Naive thymus-derived CD4-positive, alpha-beta T cell (primary cell): ENCODE measurements around the gene KLK15. TPM values are rescaled to one million over a fixed set of nuclear protein-coding genes. Genes with fewer than 3 reads are reported as not detected.
A peak's percentile ranks its signal among the peaks of the same experiment; 100 is the strongest.

Source experiments
- ATAC-seq: fragments of 150-1000 bp; cut with Tn5 transposase; 2 replicates; pipeline ENCODE4 v1.10.0; 2021; ENCODE audit warnings: mild to moderate bottlenecking, moderate library complexity
- CTCF ChIA-PET: fragments of 350-600 bp; sonication (Branson Sonifier 250); formaldehyde crosslinking; loops from one replicate; lab custom pipeline; 2021; ENCODE audit warnings: antibody characterized with exemption; lab: Charles Lee
- POLR2A ChIA-PET: fragments of 350-600 bp; sonication (Branson Sonifier 250); formaldehyde crosslinking; loops from one replicate; lab custom pipeline; 2021; ENCODE audit warnings: antibody characterized with exemption, inconsistent platforms; lab: Charles Lee
- DNase-seq, 9 donors: peaks; one replicate each; pipeline versions ENCODE4 v3.0.0 to v3.0.0-alpha.2; 2020 to 2022; ENCODE audit warnings: mixed read lengths in 1 of 9
- H3K27ac ChIP-seq: one replicate; pipeline ENCODE4 v1.7.0; 2013; ENCODE audit warnings: mild to moderate bottlenecking, low read depth, low read length, moderate library complexity
- H3K27me3 ChIP-seq, 2 donors: one replicate each; pipeline ENCODE4 v1.7.0; 2013; ENCODE audit warnings: low read length in 2 of 2, mild to moderate bottlenecking in 2 of 2, moderate library complexity in 2 of 2; ENCODE audit not compliant: control insufficient read depth in 2 of 2, insufficient read depth in 2 of 2
- H3K36me3 ChIP-seq, 3 experiments: 1 replicate in 2 of 3; 2 replicates in 1 of 3; pipeline ENCODE4 v1.7.0; 2013; ENCODE audit warnings: low read length in 3 of 3, mild to moderate bottlenecking in 3 of 3, moderate library complexity in 1 of 3; ENCODE audit not compliant: insufficient read depth in 3 of 3, control insufficient read depth in 2 of 3
- H3K4me1 ChIP-seq, 2 donors: one replicate each; pipeline ENCODE4 v1.7.0; 2013; ENCODE audit warnings: low read length in 2 of 2, mild to moderate bottlenecking in 2 of 2, moderate library complexity in 1 of 2; ENCODE audit not compliant: control insufficient read depth in 2 of 2, insufficient read depth in 2 of 2
- H3K4me3 ChIP-seq: 2 replicates; pipeline ENCODE4 v1.7.0; 2013; ENCODE audit warnings: mild to moderate bottlenecking, low read length
- H3K9me3 ChIP-seq, 3 experiments: 1 replicate in 2 of 3; 2 replicates in 1 of 3; pipeline ENCODE4 v1.7.0; 2013; ENCODE audit warnings: low read length in 3 of 3; ENCODE audit not compliant: control insufficient read depth in 2 of 3
- H3K27ac Mint-ChIP-seq, 9 donors: one replicate each; pipeline ENCODE4 v1.8.0; 2020 to 2022; ENCODE audit warnings: mixed read lengths in 9 of 9, mild to moderate bottlenecking in 8 of 9, moderate library complexity in 5 of 9, inconsistent platforms in 2 of 9
- H3K27me3 Mint-ChIP-seq, 5 donors: one replicate each; pipeline ENCODE4 v1.8.0; 2021 to 2022; ENCODE audit warnings: mixed read lengths in 5 of 5, mild to moderate bottlenecking in 1 of 5
- H3K36me3 Mint-ChIP-seq, 5 donors: one replicate each; pipeline ENCODE4 v1.8.0; 2020 to 2022; ENCODE audit warnings: mixed read lengths in 5 of 5, mild to moderate bottlenecking in 3 of 5, inconsistent platforms in 1 of 5
- H3K4me1 Mint-ChIP-seq, 7 donors: one replicate each; pipeline ENCODE4 v1.8.0; 2020 to 2022; ENCODE audit warnings: mixed read lengths in 7 of 7, mild to moderate bottlenecking in 3 of 7, inconsistent platforms in 1 of 7
- H3K4me3 Mint-ChIP-seq, 10 donors: one replicate each; pipeline ENCODE4 v1.8.0; 2020 to 2022; ENCODE audit warnings: mild to moderate bottlenecking in 10 of 10, mixed read lengths in 10 of 10, moderate library complexity in 6 of 10, inconsistent platforms in 2 of 10
- H3K9me3 Mint-ChIP-seq, 11 donors: one replicate each; pipeline ENCODE4 v1.8.0; 2020 to 2022; ENCODE audit warnings: mixed read lengths in 11 of 11, mild to moderate bottlenecking in 4 of 11, inconsistent platforms in 1 of 11, moderate library complexity in 1 of 11
- intact Hi-C, 2 donors: fragments of 100-400 bp; cut with micrococcal nuclease; formaldehyde crosslinking; loops; one replicate each; pipeline ENCODE4 v1.15.1; 2023
- polyA plus RNA-seq, 2 donors: library from polyadenylated mRNA; unstranded; fragments of 300-500 nt; fragmentation: Illumina TruSeq; gene quantifications; one replicate each; pipeline ENCODE4 v1.2.3, GENCODE V29; 2021
- total RNA-seq, 6 experiments: library from RNA in 5 of 6; stranded (reverse) in 5 of 6; gene quantifications; 1 replicate in 5 of 6; 2 replicates in 1 of 6; pipeline ENCODE4 v1.2.3 and lab custom pipeline; 2021 to 2026

The KLK15 gene
- total and polyA plus RNA-seq, 7 experiments from 2014 or later: not detected

GRCh38 chr19:50850738-50851137, 17.4 kb upstream of the KLK15 start:
- Mint-ChIP-seq H3K4me1 (no peaks in the 10 kb centered on the region), H3K9me3 (peaks cover 0 to 5% (median 0%) of the 10 kb centered on the region in 11 donors), H3K36me3 (peaks cover 0 to 10% (median 0%) of the 10 kb centered on the region in 5 donors), H3K27me3 (peaks cover 14 to 54% (median 37%) of the 10 kb centered on the region in 5 donors), H3K4me3 (no peak overlapping the region), H3K27ac (no peak overlapping the region)
- CTCF ChIA-PET: no interaction called here
- Histone ChIP-seq H3K9me3 (no peaks in the 10 kb centered on the region), H3K27ac (no peak overlapping the region), H3K4me1 (no peaks in the 10 kb centered on the region), H3K36me3 (no peaks in the 10 kb centered on the region), H3K4me3 (no peak overlapping the region), H3K27me3 (no peaks in the 10 kb centered on the region)
- no peak for ATAC-seq
- POLR2A ChIA-PET: no interaction called here
- intact Hi-C loops: no loop called here
- DNase-seq: no peak

DNA sequence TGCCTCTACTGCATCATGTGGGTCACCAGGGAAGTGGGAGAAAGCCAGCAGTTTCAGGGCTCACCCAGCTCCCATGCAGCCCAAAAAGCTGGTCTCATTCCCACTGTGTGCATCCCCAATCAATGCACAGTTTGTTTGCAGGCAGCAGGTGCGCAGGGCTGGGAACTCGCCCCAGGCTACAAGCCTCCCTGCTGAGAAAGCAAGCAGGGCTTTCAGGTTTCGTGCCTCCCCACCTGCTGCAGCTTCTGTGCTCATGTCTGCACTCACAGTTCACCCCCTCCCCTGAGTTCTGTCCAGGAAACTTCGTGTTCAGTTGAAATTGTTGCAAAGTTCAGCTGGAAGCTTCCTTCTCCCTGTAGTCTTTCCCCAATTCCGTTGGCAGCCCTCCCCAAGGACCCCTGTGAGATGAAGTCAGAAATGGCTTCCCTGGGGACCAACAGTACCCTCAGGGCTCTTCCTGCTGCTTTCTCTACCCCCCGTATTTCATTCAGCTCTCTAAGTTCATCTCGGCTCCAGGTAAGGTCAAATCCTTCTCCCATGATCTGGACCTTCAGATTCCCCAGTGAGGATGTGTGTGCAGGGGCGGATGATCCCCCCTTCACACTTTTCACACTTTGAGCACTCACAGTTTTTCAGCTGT, 11.0 kb upstream of the KLK15 start:
- Mint-ChIP-seq H3K27ac (peak overlapping the region in 1 of 9 donors; percentile 20), H3K4me3 (no peak overlapping the region), H3K9me3 (peaks cover 2 to 55% (median 25%) of the 10 kb centered on the region in 11 donors), H3K27me3 (peaks cover 12 to 48% (median 27%) of the 10 kb centered on the region in 5 donors), H3K4me1 (no peaks in the 10 kb centered on the region), H3K36me3 (peaks cover 0 to 9% (median 3%) of the 10 kb centered on the region in 5 donors)
- no peaks in the 10 kb centered on the region for H3K36me3 ChIP-seq
- CTCF ChIA-PET: no interaction called here
- H3K9me3 ChIP-seq: peaks cover 0 to 23% (median 0%) of the 10 kb centered on the region in 3 experiments
- intact Hi-C loops: no loop called here
- POLR2A ChIA-PET: no interaction called here
- no peak for ATAC-seq
- H3K4me1 ChIP-seq: no peaks in the 10 kb centered on the region
- no peak overlapping the region for H3K27ac ChIP-seq
- no peaks in the 10 kb centered on the region for H3K27me3 ChIP-seq
- H3K4me3 ChIP-seq: no peak overlapping the region
- DNase-seq: no peak

GRCh38 chr19:50843701-50844221, 10.4 kb upstream of the KLK15 start:
- no peak for DNase-seq
- ChIA-PET POLR2A (no interaction called here), CTCF (no interaction called here)
- no peak overlapping the region for H3K4me3 Mint-ChIP-seq
- no peaks in the 10 kb centered on the region for H3K4me1 Mint-ChIP-seq
- H3K27me3 ChIP-seq: no peaks in the 10 kb centered on the region
- no peaks in the 10 kb centered on the region for H3K4me1 ChIP-seq
- peaks cover 0 to 9% (median 3%) of the 10 kb centered on the region in 5 donors for H3K36me3 Mint-ChIP-seq
- no peak overlapping the region for H3K27ac ChIP-seq
- no peaks in the 10 kb centered on the region for H3K36me3 ChIP-seq
- peaks cover 11 to 44% (median 23%) of the 10 kb centered on the region in 5 donors for H3K27me3 Mint-ChIP-seq
- H3K27ac Mint-ChIP-seq: no peak overlapping the region
- intact Hi-C loops: no loop called here
- ATAC-seq: no peak
- H3K4me3 ChIP-seq: no peak overlapping the region
- peaks cover 0 to 23% (median 0%) of the 10 kb centered on the region in 3 experiments for H3K9me3 ChIP-seq
- peaks cover 2 to 55% (median 25%) of the 10 kb centered on the region in 11 donors for H3K9me3 Mint-ChIP-seq

DNA sequence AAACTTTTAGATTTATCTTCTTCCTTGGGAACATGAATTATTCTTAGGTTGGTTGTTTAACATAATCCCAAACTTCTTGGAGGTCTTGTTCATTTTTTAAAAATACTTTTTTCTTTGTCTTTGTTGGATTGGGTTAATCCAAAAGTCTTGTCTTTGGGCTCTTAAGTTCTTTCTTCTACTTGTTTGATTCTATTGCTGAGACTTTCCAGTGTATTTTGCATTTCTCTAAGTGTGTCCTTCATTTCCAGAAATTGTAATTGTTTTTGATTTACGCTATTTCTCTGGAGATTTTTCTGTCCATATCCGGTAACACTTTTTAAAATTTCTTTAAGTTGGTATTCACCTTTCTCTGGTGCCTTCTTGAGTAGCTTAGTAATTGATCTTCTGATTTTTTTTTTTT, 9.8 kb upstream of the KLK15 start:
- DNase-seq (no peak), ATAC-seq (no peak)
- intact Hi-C loops: no loop called here
- Histone ChIP-seq H3K9me3 (peaks cover 0 to 23% (median 0%) of the 10 kb centered on the region in 3 experiments), H3K4me1 (no peaks in the 10 kb centered on the region), H3K4me3 (no peak overlapping the region), H3K27ac (no peak overlapping the region), H3K36me3 (no peaks in the 10 kb centered on the region), H3K27me3 (no peaks in the 10 kb centered on the region)
- no peak overlapping the region for H3K27ac Mint-ChIP-seq
- ChIA-PET POLR2A (no interaction called here), CTCF (interaction anchor here (0.6 kb wide), 1 partner anchor 425 kb away, joined by 3 read pairs; no protein-coding TSS in a partner anchor)
- H3K4me1 Mint-ChIP-seq: peaks cover 0 to 2% (median 0%) of the 10 kb centered on the region in 7 donors
- no peak overlapping the region for H3K4me3 Mint-ChIP-seq
- H3K27me3 Mint-ChIP-seq: peaks cover 12 to 41% (median 18%) of the 10 kb centered on the region in 5 donors
- H3K9me3 Mint-ChIP-seq: peaks cover 2 to 55% (median 25%) of the 10 kb centered on the region in 11 donors
- H3K36me3 Mint-ChIP-seq: peaks cover 0 to 9% (median 3%) of the 10 kb centered on the region in 5 donors

DNA sequence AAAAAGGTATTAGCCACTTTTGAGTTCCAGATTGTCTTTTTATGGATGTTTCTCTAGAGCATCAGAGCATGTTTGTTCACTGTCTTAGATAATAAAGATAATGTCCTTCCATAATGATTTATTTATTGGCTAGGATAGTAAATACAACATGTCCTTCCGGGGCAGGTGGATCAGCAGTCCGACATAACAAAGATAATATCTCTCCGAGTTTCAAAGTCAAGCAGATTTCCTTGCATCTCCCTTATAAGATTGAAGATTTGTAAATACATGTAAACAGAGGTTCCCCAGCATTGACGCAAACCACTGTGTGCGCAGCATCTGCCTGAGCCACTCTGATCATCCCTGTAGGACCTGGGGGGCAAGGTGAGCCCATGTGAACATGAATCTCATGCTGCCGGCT, 8.8 kb upstream of the KLK15 start:
- ChIA-PET CTCF (no interaction called here), POLR2A (no interaction called here)
- Mint-ChIP-seq H3K9me3 (peaks cover 2 to 55% (median 26%) of the 10 kb centered on the region in 11 donors), H3K27ac (no peak overlapping the region), H3K27me3 (peaks cover 17 to 46% (median 21%) of the 10 kb centered on the region in 5 donors), H3K4me3 (no peak overlapping the region), H3K4me1 (peaks cover 0 to 7% (median 0%) of the 10 kb centered on the region in 7 donors), H3K36me3 (peaks cover 0 to 9% (median 3%) of the 10 kb centered on the region in 5 donors)
- peaks cover 0 to 23% (median 0%) of the 10 kb centered on the region in 3 experiments for H3K9me3 ChIP-seq
- DNase-seq (no peak), ATAC-seq (no peak)
- intact Hi-C loops: no loop called here
- H3K27me3 ChIP-seq: peaks cover 0 to 2% of the 10 kb centered on the region in 2 donors
- no peaks in the 10 kb centered on the region for H3K36me3 ChIP-seq
- H3K4me1 ChIP-seq: no peaks in the 10 kb centered on the region
- H3K4me3 ChIP-seq: no peak overlapping the region
- no peak overlapping the region for H3K27ac ChIP-seq

DNA sequence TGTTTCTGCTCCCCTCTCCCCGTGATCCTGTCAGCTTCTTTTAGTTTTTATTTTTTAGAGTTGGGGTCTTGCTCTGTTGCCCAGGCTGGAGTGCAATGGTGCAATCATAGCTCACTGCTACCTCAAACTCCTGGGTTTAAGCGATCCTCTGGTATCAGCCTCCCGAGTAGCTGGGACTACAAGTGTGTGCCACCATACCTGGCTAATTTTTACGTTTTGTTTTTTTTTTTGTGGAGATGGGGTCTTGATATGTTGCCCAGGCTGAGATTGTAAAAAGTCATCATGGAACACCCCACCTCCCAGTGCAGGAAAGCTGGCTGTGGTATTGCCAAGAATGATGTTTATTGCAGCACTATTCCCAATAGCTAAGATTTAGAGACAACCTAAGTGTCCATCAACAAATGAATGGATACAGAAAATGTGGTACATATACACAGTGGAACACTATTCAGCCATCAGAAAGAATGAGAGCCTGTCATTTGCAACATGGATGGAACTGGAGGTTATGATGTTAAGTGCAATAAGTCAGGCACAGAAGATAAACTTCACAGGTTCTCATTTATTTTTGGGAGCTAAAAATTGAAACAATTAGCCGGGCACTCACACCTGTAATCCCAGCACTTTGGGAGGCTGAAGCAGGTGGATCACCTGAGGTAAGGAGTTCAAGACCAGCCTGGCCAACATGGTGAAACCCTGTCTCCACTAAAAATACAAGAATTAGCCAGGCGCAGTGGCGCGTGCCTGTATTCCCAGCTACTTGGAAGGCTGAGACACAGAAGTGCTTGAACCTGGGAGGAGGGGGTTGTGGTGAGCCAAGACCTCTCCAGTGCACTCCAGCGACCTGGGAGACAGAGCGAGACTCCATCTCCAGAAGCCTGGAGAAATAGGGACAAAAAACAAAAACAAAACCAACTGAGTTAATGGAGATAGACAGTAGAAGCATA, 6.6 kb upstream of the KLK15 start:
- intact Hi-C loops: no loop called here

More for the DNA sequence above, 6.6 kb upstream of the KLK15 start:
- Mint-ChIP-seq H3K36me3 (peaks cover 0 to 9% (median 3%) of the 10 kb centered on the region in 5 donors), H3K27me3 (peaks cover 22 to 51% (median 28%) of the 10 kb centered on the region in 5 donors), H3K27ac (no peak overlapping the region), H3K4me3 (no peak overlapping the region), H3K9me3 (peaks cover 2 to 47% (median 20%) of the 10 kb centered on the region in 11 donors), H3K4me1 (peaks cover 5 to 24% (median 11%) of the 10 kb centered on the region in 7 donors)
- ATAC-seq (no peak), DNase-seq (no peak)
- no peaks in the 10 kb centered on the region for H3K36me3 ChIP-seq
- H3K27me3 ChIP-seq: peaks cover 0 to 3% of the 10 kb centered on the region in 2 donors
- ChIA-PET POLR2A (no interaction called here), CTCF (interaction anchor here (1.0 kb wide), 1 partner anchor 82 kb away, joined by 4 read pairs; no protein-coding TSS in a partner anchor)
- H3K9me3 ChIP-seq: peaks cover 0 to 23% (median 0%) of the 10 kb centered on the region in 3 experiments
- H3K4me1 ChIP-seq: peaks cover 4 to 6% of the 10 kb centered on the region in 2 donors
- no peak overlapping the region for H3K4me3 ChIP-seq
- no peak overlapping the region for H3K27ac ChIP-seq
